Measurements from ENCODE around the gene LSS. TPM values are rescaled to one million over a fixed set of nuclear protein-coding genes. Genes with fewer than 3 reads are reported as not detected.
"Not testable (repeated sequence)": the region's sequence is repeated elsewhere in the genome, so short reads cannot be mapped to it uniquely, and the experiment has no call there.

LSS gene
- total and polyA plus RNA-seq, 2 donors from 2014 or later: 15.8 to 24.6 TPM

- peak overlapping the region in 2 of 3 donors; percentile 33 to 87 for H3K4me3 ChIP-seq (ENCODE audit: low read length in 3 of 3)
- DNase-seq (peak; percentile 40 to 76 (median 62)), FAIRE-seq (no peak)
- TF ChIP-seq, protein P1, sequence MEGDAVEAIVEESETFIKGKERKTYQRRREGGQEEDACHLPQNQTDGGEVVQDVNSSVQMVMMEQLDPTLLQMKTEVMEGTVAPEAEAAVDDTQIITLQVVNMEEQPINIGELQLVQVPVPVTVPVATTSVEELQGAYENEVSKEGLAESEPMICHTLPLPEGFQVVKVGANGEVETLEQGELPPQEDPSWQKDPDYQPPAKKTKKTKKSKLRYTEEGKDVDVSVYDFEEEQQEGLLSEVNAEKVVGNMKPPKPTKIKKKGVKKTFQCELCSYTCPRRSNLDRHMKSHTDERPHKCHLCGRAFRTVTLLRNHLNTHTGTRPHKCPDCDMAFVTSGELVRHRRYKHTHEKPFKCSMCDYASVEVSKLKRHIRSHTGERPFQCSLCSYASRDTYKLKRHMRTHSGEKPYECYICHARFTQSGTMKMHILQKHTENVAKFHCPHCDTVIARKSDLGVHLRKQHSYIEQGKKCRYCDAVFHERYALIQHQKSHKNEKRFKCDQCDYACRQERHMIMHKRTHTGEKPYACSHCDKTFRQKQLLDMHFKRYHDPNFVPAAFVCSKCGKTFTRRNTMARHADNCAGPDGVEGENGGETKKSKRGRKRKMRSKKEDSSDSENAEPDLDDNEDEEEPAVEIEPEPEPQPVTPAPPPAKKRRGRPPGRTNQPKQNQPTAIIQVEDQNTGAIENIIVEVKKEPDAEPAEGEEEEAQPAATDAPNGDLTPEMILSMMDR (IDR thresholded peaks at IDR 0.05; ENCODE audit: borderline replicate concordance, extremely low read depth, insufficient read depth): no peak
- H3K27ac ChIP-seq (ENCODE audit: low read depth in 2 of 2, low read length in 2 of 2): no peak overlapping the region
- no peaks in the 10 kb centered on the region for H3K36me3 ChIP-seq (ENCODE audit: control insufficient read depth in 2 of 3, insufficient read depth in 3 of 3, low read length in 3 of 3)
- peak overlapping the region in 1 of 3 donors; percentile 23 for H3K9ac ChIP-seq (ENCODE audit: low read length in 3 of 3)
- intact Hi-C loops (cut with DNase I): no loop called here
- peaks cover 0 to 4% (median 0%) of the 10 kb centered on the region in 3 donors for H3K4me1 ChIP-seq (ENCODE audit: control insufficient read depth in 2 of 3, insufficient read depth in 2 of 3, low read depth in 1 of 3, low read length in 3 of 3)
- H3K9me3 ChIP-seq (ENCODE audit: control insufficient read depth in 2 of 3, insufficient read depth in 1 of 3, low read length in 3 of 3): no peaks in the 10 kb centered on the region
- H3K27me3 ChIP-seq (ENCODE audit: control insufficient read depth, insufficient read depth, low read length): no peaks in the 10 kb centered on the region
These were observed 42.9 kb downstream of the LSS start for GRCh38 chr21:46185716-46186115.

GRCh38 chr21:46184625-46185555, 43.7 kb downstream of the LSS start:
- peak overlapping the region; percentile 76 to 87 (median 76) for H3K4me3 ChIP-seq (ENCODE audit: low read length in 3 of 3)
- H3K9ac ChIP-seq (ENCODE audit: low read length in 3 of 3): peak overlapping the region in 2 of 3 donors; percentile 69 to 73
- FAIRE-seq: no peak

DNA sequence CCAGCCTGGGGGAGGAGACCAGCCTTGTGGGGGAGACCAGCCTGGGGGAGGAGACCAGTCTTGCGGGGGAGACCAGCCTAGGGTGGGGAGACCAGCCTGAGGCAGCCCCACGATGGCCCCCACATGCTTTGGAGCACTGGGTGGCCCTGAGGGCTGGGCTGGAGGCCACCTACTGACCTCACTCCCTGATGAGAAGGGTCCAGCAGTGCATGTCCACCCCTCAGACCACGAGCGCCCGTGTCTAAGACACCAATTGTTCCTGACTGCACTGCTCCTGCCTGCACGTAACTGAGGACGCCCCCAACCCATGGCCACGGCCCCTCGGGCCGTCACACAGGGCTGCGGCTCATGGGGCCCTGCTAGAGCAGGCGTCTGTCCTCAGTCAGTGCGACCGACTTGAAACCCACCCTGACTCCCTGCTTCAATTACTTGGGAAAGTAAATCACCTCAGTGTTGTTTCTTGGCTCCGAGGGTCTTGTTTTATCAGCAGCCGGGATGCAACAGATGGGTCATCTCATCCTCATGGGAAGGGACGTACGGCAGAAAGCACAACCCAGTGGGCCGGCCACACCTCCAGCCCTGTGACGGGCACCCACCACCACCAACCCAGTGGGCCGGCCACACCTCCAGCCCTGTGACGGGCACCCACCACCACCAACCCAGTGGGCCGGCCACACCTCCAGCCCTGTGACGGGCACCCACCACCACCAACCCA, 44.5 kb downstream of the LSS start, which contains the start of gene SPATC1L:
SPATC1L (minus strand) TSS at position 550 of the 715 bp plus-strand sequence. CDS start 1,643 bp downstream, outside the sequence.
- intact Hi-C loops (cut with DNase I): no loop called here
- TF ChIP-seq, protein P1 (IDR thresholded peaks at IDR 0.05; ENCODE audit: borderline replicate concordance, extremely low read depth, insufficient read depth): no peak
- Histone ChIP-seq H3K9ac (ENCODE audit: low read length in 3 of 3) (peak within 1 kb of the TSS; percentile 3 to 82 (median 69)), H3K27ac (ENCODE audit: low read depth in 2 of 2, low read length in 2 of 2) (peak within 1 kb of the TSS; percentile 72 to 90), H3K4me3 (ENCODE audit: low read length in 3 of 3) (peak within 1 kb of the TSS; percentile 82 to 91 (median 87)), H3K27me3 (ENCODE audit: control insufficient read depth, insufficient read depth, low read length) (no peaks in the 10 kb centered on the region), H3K4me1 (ENCODE audit: control insufficient read depth in 2 of 3, insufficient read depth in 2 of 3, low read depth in 1 of 3, low read length in 3 of 3) (peaks cover 0 to 4% (median 0%) of the 10 kb centered on the region in 3 donors), H3K9me3 (ENCODE audit: control insufficient read depth in 2 of 3, insufficient read depth in 1 of 3, low read length in 3 of 3) (no peaks in the 10 kb centered on the region), H3K36me3 (ENCODE audit: control insufficient read depth in 2 of 3, insufficient read depth in 3 of 3, low read length in 3 of 3) (no peaks in the 10 kb centered on the region)
- peak; percentile 83 to 96 (median 90) for DNase-seq
- no peak for FAIRE-seq

More at GRCh38 chr21:46184625-46185555, 43.7 kb downstream of the LSS start:
- Histone ChIP-seq H3K27ac (ENCODE audit: low read depth in 2 of 2, low read length in 2 of 2) (peak overlapping the region; percentile 72 to 90), H3K9me3 (ENCODE audit: control insufficient read depth in 2 of 3, insufficient read depth in 1 of 3, low read length in 3 of 3) (no peaks in the 10 kb centered on the region), H3K4me1 (ENCODE audit: control insufficient read depth in 2 of 3, insufficient read depth in 2 of 3, low read depth in 1 of 3, low read length in 3 of 3) (peaks cover 0 to 4% (median 0%) of the 10 kb centered on the region in 3 donors), H3K27me3 (ENCODE audit: control insufficient read depth, insufficient read depth, low read length) (no peaks in the 10 kb centered on the region), H3K36me3 (ENCODE audit: control insufficient read depth in 2 of 3, insufficient read depth in 3 of 3, low read length in 3 of 3) (no peaks in the 10 kb centered on the region)
- peak; percentile 84 to 96 (median 89) for DNase-seq
- intact Hi-C loops (cut with DNase I): no loop called here
- TF ChIP-seq, protein P1 (IDR thresholded peaks at IDR 0.05; ENCODE audit: borderline replicate concordance, extremely low read depth, insufficient read depth): no peak

DNA sequence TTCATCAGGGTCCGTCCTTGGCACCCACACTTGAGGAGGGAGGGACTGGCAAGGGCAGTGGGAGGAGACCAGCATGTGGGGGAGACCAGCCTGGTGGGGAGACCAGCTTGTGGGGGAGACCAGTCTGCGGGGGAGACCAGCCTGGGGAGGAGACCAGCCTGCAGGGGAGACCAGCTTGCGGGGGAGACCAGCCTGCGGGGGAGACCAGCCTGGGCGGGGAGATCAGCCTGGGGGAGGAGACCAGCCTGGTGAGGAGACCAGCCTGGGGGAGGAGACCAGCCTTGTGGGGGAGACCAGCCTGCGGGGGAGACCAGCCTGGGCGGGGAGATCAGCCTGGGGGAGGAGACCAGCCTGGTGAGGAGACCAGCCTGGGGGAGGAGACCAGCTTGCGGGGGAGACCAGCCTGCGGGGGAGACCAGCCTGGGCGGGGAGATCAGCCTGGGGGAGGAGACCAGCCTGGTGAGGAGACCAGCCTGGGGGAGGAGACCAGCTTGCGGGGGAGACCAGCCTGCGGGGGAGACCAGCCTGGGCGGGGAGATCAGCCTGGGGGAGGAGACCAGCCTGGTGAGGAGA, 45.2 kb downstream of the LSS start:
- not testable (repeated sequence) for FAIRE-seq

More for the DNA sequence above, 45.2 kb downstream of the LSS start:
- H3K9me3 ChIP-seq (ENCODE audit: control insufficient read depth in 2 of 3, insufficient read depth in 1 of 3, low read length in 3 of 3); intact Hi-C loops (cut with DNase I); H3K27me3 ChIP-seq (ENCODE audit: control insufficient read depth, insufficient read depth, low read length); H3K4me1 ChIP-seq (ENCODE audit: control insufficient read depth in 2 of 3, insufficient read depth in 2 of 3, low read depth in 1 of 3, low read length in 3 of 3); H3K9ac ChIP-seq (ENCODE audit: low read length in 3 of 3); H3K27ac ChIP-seq (ENCODE audit: low read depth in 2 of 2, low read length in 2 of 2); H3K36me3 ChIP-seq (ENCODE audit: control insufficient read depth in 2 of 3, insufficient read depth in 3 of 3, low read length in 3 of 3); H3K4me3 ChIP-seq (ENCODE audit: low read length in 3 of 3): not testable (repeated sequence)
- DNase-seq: peak in 1 of 5 donors; percentile 29

Data from kidney (tissue), 14 donors.